Activated T-cell treated with anti-CD3 and anti-CD28 coated beads for 1 hour (primary cell): ENCODE results near the gene OOSP4A.
"Not testable (repeated sequence)": the region's sequence is repeated elsewhere in the genome, so short reads cannot be mapped to it uniquely, and the experiment has no call there.

Source experiments
- DNase-seq: peaks from one replicate; pipeline ENCODE4 v3.0.0-alpha.2; 2020; ENCODE audit warnings: low read depth

Gene OOSP4A

GRCh38 chr11:59981106-59981770 is 17.4 kb downstream of the OOSP4A start:
- DNase-seq: no peak

- DNase-seq: not testable (repeated sequence)
These were observed 18.2 kb downstream of the OOSP4A start for GRCh38 chr11:59982037-59982436.

GRCh38 chr11:59983212-59983611 is 19.4 kb downstream of the OOSP4A start:
- DNase-seq: no peak

GRCh38 chr11:59984368-59984767 is 20.5 kb downstream of the OOSP4A start:
- no peak for DNase-seq

GRCh38 chr11:59990421-59990820 is 26.6 kb downstream of the OOSP4A start:
- no peak for DNase-seq

GRCh38 chr11:59992425-59992824 is 28.6 kb downstream of the OOSP4A start:
- DNase-seq: no peak

- no peak for DNase-seq
These were observed 34.0 kb downstream of the OOSP4A start for GRCh38 chr11:59997800-59998199.

- no peak for DNase-seq
These were observed 35.9 kb downstream of the OOSP4A start for GRCh38 chr11:59999691-60000090.

GRCh38 chr11:60003729-60004128 is 39.9 kb downstream of the OOSP4A start:
- DNase-seq: no peak

GRCh38 chr11:60005360-60005759 is 41.5 kb downstream of the OOSP4A start:
- DNase-seq: no peak

GRCh38 chr11:60016881-60017280 is 53.0 kb downstream of the OOSP4A start, which contains the start of gene OOSP4B:
Gene OOSP4B (plus strand): TSS chr11:60017181.
- DNase-seq: no peak

- no peak for DNase-seq
These were observed 54.2 kb downstream of the OOSP4A start for GRCh38 chr11:60018058-60018457.
